Cardiac muscle cell (in vitro differentiated cells and primary cell): ENCODE results near the gene OPALIN. TPM values are rescaled to one million over a fixed set of nuclear protein-coding genes. Genes with fewer than 3 reads are reported as not detected.

Source experiments
- DNase-seq, 2 donors: peaks; one replicate each; pipeline versions ENCODE4 v3.0.0 to v3.0.0-alpha.2; 2010 to 2017; ENCODE audit warnings: low read depth in 1 of 2, low spot score in 1 of 2
- H3K27ac ChIP-seq: fragments of 200-600 bp; sonication (generic); 2 replicates; pipeline ENCODE4 v1.5.1; 2016
- H3K27me3 ChIP-seq: fragments of 200-600 bp; sonication (generic); 2 replicates; pipeline ENCODE4 v1.6.0; 2016; ENCODE audit warnings: control low read depth
- H3K36me3 ChIP-seq: fragments of 200-600 bp; sonication (generic); 2 replicates; pipeline ENCODE4 v1.5.1; 2016; ENCODE audit warnings: control low read depth
- H3K4me1 ChIP-seq: fragments of 200-600 bp; sonication (generic); 2 replicates; pipeline ENCODE4 v1.8.1; 2017; ENCODE audit warnings: low read depth, mild to moderate bottlenecking, mixed run types
- H3K4me3 ChIP-seq: fragments of 200-600 bp; sonication (generic); 2 replicates; pipeline ENCODE4 v1.5.1; 2016; ENCODE audit warnings: mild to moderate bottlenecking
- H3K9me3 ChIP-seq: fragments of 200-600 bp; sonication (generic); 2 replicates; pipeline ENCODE4 v1.5.1; 2017; ENCODE audit warnings: low read depth, mild to moderate bottlenecking, control low read depth
- polyA plus RNA-seq: library from polyadenylated mRNA; unstranded; fragments of >200 nt; fragmentation: Nextera tagmentation; extraction: Ambion mirVana; gene quantifications from 2 replicates; pipeline ENCODE4 v1.2.1, GENCODE V29; 2016
- total RNA-seq: library from RNA; depleted of rRNA; stranded (reverse); fragments of >200 nt; gene quantifications from 2 replicates; pipeline ENCODE4 v1.2.3, GENCODE V29; 2016
- TF ChIP-seq, protein P1 (sequence below): IDR thresholded peaks from 2 replicates; pipeline ENCODE4 v1.5.1; 2012; ENCODE audit warnings: low read depth, mild to moderate bottlenecking, low read length

OPALIN gene
- total and polyA plus RNA-seq, 2 experiments from 2014 or later, result not detected

DNA sequence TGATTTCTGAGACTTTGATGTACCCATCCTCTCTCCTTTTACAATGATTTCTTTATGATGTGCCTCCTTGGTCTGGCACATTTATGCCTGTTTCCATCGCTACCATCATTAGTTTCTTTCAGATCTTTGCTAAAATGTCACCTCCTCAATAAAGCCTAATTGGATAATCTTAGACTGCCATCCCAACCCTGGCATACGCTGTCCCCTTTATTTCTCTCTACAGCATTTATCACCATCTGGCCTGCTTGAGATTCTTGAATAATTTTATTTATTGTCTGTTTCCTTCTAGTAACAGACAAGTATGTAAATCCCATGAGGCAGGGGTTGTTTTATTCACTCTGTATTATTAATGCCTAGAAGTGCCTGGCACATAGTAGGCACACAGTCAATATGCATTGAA is 61.3 kb downstream of the OPALIN start:
- Histone ChIP-seq H3K4me1 (peaks cover 8% of the 10 kb centered on the region), H3K27ac (no peak overlapping the region), H3K4me3 (no peak overlapping the region), H3K9me3 (no peaks in the 10 kb centered on the region), H3K36me3 (no peaks in the 10 kb centered on the region), H3K27me3 (no peaks in the 10 kb centered on the region)
- no peak for DNase-seq
- TF ChIP-seq, protein P1, sequence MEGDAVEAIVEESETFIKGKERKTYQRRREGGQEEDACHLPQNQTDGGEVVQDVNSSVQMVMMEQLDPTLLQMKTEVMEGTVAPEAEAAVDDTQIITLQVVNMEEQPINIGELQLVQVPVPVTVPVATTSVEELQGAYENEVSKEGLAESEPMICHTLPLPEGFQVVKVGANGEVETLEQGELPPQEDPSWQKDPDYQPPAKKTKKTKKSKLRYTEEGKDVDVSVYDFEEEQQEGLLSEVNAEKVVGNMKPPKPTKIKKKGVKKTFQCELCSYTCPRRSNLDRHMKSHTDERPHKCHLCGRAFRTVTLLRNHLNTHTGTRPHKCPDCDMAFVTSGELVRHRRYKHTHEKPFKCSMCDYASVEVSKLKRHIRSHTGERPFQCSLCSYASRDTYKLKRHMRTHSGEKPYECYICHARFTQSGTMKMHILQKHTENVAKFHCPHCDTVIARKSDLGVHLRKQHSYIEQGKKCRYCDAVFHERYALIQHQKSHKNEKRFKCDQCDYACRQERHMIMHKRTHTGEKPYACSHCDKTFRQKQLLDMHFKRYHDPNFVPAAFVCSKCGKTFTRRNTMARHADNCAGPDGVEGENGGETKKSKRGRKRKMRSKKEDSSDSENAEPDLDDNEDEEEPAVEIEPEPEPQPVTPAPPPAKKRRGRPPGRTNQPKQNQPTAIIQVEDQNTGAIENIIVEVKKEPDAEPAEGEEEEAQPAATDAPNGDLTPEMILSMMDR, result no peak

DNA sequence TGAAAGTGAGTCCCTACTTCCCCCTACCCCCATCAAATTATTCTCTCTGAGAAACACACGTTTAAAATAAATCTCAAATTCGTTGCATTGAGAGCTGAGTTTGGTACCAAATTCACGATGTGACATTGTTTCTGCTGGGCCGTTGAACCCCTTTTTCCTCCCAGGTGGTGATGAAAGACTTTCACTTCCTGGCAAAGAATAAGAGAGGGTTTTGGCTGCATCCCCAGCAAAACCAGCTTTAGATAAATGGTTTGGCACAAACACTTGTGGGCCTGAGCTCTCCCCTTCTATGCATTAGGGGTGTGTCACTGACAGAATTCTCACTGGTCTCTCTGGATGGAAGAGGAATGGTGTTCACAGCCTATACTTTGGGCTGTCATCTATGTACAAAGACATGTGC is 63.3 kb downstream of the OPALIN start:
- TF ChIP-seq, protein P1, result no peak
- DNase-seq, result no peak
- Histone ChIP-seq H3K9me3 (no peaks in the 10 kb centered on the region), H3K36me3 (no peaks in the 10 kb centered on the region), H3K27me3 (no peaks in the 10 kb centered on the region), H3K4me1 (peaks cover 10% of the 10 kb centered on the region), H3K4me3 (no peak overlapping the region), H3K27ac (no peak overlapping the region)

Other genes with a start within 250 kb of the OPALIN start
- gene ZNF518A, start 228.7 kb downstream of the OPALIN start, total RNA-seq, result 12.9 and 20.7 TPM in 2 replicates
- 22.7 and 29.0 TPM in 2 replicates for gene ZNF518A, start 228.7 kb downstream of the OPALIN start, polyA plus RNA-seq
- not detected in 2 replicates for gene BLNK, start 87.4 kb downstream of the OPALIN start, total RNA-seq
- 0.32 and 0.62 TPM in 2 replicates for gene BLNK, start 87.4 kb downstream of the OPALIN start, polyA plus RNA-seq
- not detected in 2 replicates for gene DNTT, start 54.6 kb downstream of the OPALIN start, total RNA-seq
- not detected in 2 replicates for gene DNTT, start 54.6 kb downstream of the OPALIN start, polyA plus RNA-seq
- gene TLL2, start 154.9 kb upstream of the OPALIN start, total RNA-seq, result 0.15 and 0.28 TPM in 2 replicates
- 0.16 and 0.55 TPM in 2 replicates for gene TLL2, start 154.9 kb upstream of the OPALIN start, polyA plus RNA-seq
- gene TM9SF3, start 228.0 kb upstream of the OPALIN start, total RNA-seq, result 39.2 and 47.4 TPM in 2 replicates
- 62.8 and 73.9 TPM in 2 replicates for gene TM9SF3, start 228.0 kb upstream of the OPALIN start, polyA plus RNA-seq